Measurements from ENCODE around the gene CCNYL1. TPM values are rescaled to one million over a fixed set of nuclear protein-coding genes. Genes with fewer than 3 reads are reported as not detected.

CCNYL1 gene
- polyA plus RNA-seq, 3 donors from 2014 or later: 0.32 to 1.6 (median 1.3) TPM

DNA sequence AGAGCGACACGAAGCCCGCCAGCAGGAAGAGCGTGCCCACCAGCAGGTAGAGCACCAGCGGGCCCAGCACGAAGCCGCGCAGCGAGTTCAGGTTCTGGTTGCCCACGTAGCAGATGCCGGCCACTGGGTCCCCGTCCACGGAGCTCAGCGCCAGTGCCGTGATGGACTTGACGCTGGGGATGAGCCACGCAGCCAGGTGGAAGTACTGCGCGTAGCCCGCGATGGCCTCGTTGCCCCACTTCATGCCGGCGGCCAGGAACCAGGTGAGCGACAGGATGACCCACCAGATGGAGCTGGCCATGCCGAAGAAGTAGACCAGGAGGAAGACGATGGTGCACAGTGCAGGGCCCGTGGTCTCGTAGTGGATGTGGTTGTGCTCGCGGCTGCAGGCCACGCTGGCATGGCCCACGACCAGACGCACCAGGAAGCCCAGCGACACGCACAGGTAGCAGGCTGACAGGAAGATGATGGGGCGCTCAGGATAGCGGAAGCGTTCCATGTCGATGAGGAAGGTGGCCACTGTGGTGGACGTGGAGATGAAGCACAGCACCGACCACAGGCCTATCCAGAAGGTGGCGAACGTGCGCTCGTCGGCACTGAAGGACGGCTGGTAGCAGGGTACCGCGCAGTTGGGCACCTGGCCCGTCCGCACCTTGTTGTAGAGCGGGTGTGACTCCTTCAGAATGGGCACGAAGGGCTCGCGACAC, 56.2 kb downstream of the CCNYL1 start:
- Mint-ChIP-seq H3K4me3 (peak overlapping the region; percentile 83 to 91 (median 87)), H3K9me3 (no peaks in the 10 kb centered on the region), H3K36me3 (no peaks in the 10 kb centered on the region), H3K27ac (peak overlapping the region in 1 of 6 donors; percentile 42), H3K27me3 (ENCODE audit: low read depth in 3 of 3) (peaks cover 10 to 19% (median 17%) of the 10 kb centered on the region in 3 donors), H3K4me1 (peaks cover 31 to 44% of the 10 kb centered on the region in 2 donors)
- no peak for DNase-seq

GRCh38 chr2:207768168-207768865, 56.9 kb downstream of the CCNYL1 start:
- H3K4me1 Mint-ChIP-seq: peaks cover 31 to 44% of the 10 kb centered on the region in 2 donors
- no peaks in the 10 kb centered on the region for H3K9me3 Mint-ChIP-seq
- no peaks in the 10 kb centered on the region for H3K36me3 Mint-ChIP-seq
- peaks cover 10 to 19% (median 17%) of the 10 kb centered on the region in 3 donors for H3K27me3 Mint-ChIP-seq (ENCODE audit: low read depth in 3 of 3)
- H3K4me3 Mint-ChIP-seq: peak overlapping the region; percentile 83 to 91 (median 87)
- peak; percentile 52 to 55 (median 54) for DNase-seq
- peak overlapping the region in 1 of 6 donors; percentile 40 for H3K27ac Mint-ChIP-seq

GRCh38 chr2:207768866-207769596, 57.6 kb downstream of the CCNYL1 start:
- peak overlapping the region; percentile 83 to 91 (median 87) for H3K4me3 Mint-ChIP-seq
- H3K27ac Mint-ChIP-seq: peak overlapping the region in 3 of 6 donors; percentile 40 to 64 (median 53)
- peaks cover 31 to 44% of the 10 kb centered on the region in 2 donors for H3K4me1 Mint-ChIP-seq
- no peaks in the 10 kb centered on the region for H3K36me3 Mint-ChIP-seq
- H3K9me3 Mint-ChIP-seq: no peaks in the 10 kb centered on the region
- DNase-seq: peak in 1 of 3 donors; percentile 16
- peaks cover 10 to 19% (median 17%) of the 10 kb centered on the region in 3 donors for H3K27me3 Mint-ChIP-seq (ENCODE audit: low read depth in 3 of 3)

DNA sequence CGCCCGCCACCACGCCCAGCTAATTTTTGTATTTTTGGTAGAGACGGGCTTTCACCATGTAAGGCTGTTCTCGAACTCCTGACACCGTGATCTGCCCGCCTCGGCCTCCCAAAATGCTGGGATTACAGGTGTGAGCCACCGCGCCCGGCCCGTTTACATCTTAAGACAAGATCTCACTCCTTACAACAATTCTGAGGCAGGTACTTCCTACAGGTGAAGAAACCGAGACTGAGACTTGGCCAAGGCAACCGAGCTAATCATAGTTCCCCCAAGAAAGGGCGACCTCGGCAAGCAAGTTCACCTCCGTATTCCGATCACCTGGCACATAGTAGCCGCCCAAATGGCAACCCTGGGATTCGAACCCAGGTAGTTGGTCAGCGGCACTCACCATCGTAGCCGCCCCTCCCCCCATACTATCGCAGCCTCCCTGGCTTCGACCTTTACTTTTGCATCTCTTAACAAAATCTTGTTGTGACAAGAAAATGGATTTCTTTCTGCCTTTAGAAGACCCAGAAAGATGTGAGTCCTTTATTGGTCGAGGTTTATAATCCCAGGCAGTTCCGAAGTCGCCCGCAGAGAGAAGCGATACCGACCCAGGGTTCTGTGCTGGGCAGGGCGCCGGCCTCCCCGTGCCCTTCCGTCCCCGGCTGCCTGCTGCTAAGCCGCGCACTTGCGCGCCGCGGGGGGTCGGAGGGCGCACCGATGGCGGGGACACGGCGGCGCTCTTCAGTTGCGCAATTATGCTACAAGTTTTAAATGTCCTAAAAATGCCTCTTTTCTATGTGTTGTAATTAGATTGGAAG, 59.4 kb downstream of the CCNYL1 start:
- H3K36me3 Mint-ChIP-seq: no peaks in the 10 kb centered on the region
- H3K9me3 Mint-ChIP-seq: no peaks in the 10 kb centered on the region
- peak overlapping the region; percentile 90 to 97 (median 92) for H3K4me3 Mint-ChIP-seq
- no peak for DNase-seq
- H3K27me3 Mint-ChIP-seq (ENCODE audit: low read depth in 3 of 3): peaks cover 10 to 19% (median 13%) of the 10 kb centered on the region in 3 donors
- H3K27ac Mint-ChIP-seq: peak overlapping the region in 1 of 6 donors; percentile 80
- H3K4me1 Mint-ChIP-seq: peaks cover 31 to 44% of the 10 kb centered on the region in 2 donors

DNA sequence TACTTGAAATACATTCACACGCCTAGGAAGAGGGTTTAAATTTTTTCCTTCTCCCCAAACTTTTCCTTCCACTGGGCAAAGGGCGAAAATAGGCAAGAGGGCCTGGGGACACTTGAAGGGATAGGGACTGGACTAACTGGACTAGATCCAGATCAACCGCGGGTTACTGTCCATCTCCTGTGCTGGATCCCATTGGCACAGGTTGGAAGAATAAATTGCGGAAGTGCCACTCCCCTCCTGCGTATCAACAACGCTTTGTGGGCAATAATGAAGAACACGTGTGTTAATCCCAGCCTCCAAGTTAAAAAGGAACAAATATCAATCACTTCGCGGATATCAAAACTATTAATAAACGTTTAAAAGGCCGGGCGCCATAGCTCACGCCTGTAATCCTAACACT, 60.0 kb downstream of the CCNYL1 start:
- Mint-ChIP-seq H3K4me1 (peaks cover 31 to 40% of the 10 kb centered on the region in 2 donors), H3K9me3 (no peaks in the 10 kb centered on the region), H3K27ac (no peak overlapping the region), H3K36me3 (no peaks in the 10 kb centered on the region), H3K27me3 (ENCODE audit: low read depth in 3 of 3) (peaks cover 10 to 15% (median 13%) of the 10 kb centered on the region in 3 donors), H3K4me3 (peak overlapping the region in 4 of 5 donors; percentile 33 to 97 (median 62))
- no peak for DNase-seq

DNA sequence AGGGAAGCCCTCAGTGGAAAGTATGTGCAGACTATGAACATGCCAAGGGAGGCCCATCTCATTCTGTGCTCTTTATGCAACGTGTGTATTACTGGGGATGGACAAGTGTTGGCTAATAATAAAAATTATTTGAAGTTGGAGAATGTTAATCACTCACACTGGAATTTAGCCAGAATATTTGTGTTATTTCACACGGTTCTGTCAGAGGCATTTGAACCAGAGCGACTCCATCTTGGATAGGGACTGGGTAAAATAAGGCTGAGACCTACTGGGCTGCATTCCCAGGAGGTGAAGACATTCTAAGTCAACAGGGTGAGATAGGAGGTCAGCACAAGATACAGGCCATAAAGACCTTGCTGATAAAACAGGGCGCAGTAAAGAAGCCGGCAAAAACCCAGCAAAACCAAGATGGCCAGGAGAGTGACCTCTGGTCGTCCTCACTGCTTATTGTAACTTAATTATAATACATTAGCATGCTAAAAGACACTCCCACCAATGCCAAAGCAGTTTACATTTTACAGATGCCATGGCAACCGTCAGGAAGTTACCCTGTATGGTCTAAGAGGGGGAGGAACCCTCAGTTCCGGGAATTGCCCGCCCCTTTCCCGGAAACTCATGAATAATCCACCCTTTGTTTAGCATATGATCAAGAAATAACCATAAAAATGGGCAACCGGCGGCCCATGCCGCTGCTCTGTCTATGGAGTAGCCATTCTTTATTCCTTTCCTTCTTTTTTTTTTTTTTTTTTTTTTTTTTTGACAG, 60.8 kb downstream of the CCNYL1 start:
- H3K27ac Mint-ChIP-seq: peak overlapping the region in 1 of 6 donors; percentile 26
- no peak for DNase-seq
- H3K36me3 Mint-ChIP-seq: no peaks in the 10 kb centered on the region
- no peaks in the 10 kb centered on the region for H3K9me3 Mint-ChIP-seq
- peaks cover 27 to 32% of the 10 kb centered on the region in 2 donors for H3K4me1 Mint-ChIP-seq
- peak overlapping the region in 3 of 5 donors; percentile 10 to 49 (median 43) for H3K4me3 Mint-ChIP-seq
- H3K27me3 Mint-ChIP-seq (ENCODE audit: low read depth in 3 of 3): peaks cover 8 to 14% (median 10%) of the 10 kb centered on the region in 3 donors

GRCh38 chr2:207772844-207773205, 61.4 kb downstream of the CCNYL1 start:
- Mint-ChIP-seq H3K27ac (no peak overlapping the region), H3K4me3 (no peak overlapping the region), H3K36me3 (no peaks in the 10 kb centered on the region), H3K4me1 (peaks cover 21 to 26% of the 10 kb centered on the region in 2 donors), H3K9me3 (no peaks in the 10 kb centered on the region), H3K27me3 (ENCODE audit: low read depth in 3 of 3) (peaks cover 8 to 11% (median 8%) of the 10 kb centered on the region in 3 donors)
- no peak for DNase-seq

- DNase-seq: no peak
- no peaks in the 10 kb centered on the region for H3K9me3 Mint-ChIP-seq
- peaks cover 0 to 7% (median 5%) of the 10 kb centered on the region in 3 donors for H3K27me3 Mint-ChIP-seq (ENCODE audit: low read depth in 3 of 3)
- H3K4me3 Mint-ChIP-seq: no peak overlapping the region
- peak overlapping the region in 1 of 6 donors; percentile 1 for H3K27ac Mint-ChIP-seq
- H3K4me1 Mint-ChIP-seq: peaks cover 5 to 7% of the 10 kb centered on the region in 2 donors
- H3K36me3 Mint-ChIP-seq: no peaks in the 10 kb centered on the region
These were observed 64.0 kb downstream of the CCNYL1 start for GRCh38 chr2:207775473-207775872.

DNA sequence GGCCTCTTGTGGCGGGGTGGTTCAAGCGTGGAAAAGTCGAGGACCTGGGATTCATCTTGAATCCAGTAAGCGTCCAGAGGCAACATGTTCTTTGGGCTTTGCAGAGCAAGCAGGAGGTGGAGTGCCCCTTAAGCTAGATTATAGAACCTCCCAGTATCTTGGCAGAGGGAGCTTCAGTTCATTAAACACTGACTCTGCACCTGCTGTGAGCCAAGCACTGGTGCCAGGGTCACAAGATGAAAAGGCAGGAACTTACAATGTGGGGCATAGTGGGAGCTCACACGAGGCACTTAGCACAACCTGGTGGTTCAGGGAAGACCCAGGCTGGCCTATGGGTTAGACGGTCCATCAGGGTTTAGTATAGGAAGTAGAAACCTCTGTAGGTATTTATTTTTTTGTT, 65.7 kb downstream of the CCNYL1 start:
- H3K9me3 Mint-ChIP-seq: no peaks in the 10 kb centered on the region
- H3K27me3 Mint-ChIP-seq (ENCODE audit: low read depth in 3 of 3): peaks cover 0 to 10% (median 0%) of the 10 kb centered on the region in 3 donors
- H3K4me3 Mint-ChIP-seq: no peak overlapping the region
- no peaks in the 10 kb centered on the region for H3K4me1 Mint-ChIP-seq
- no peaks in the 10 kb centered on the region for H3K36me3 Mint-ChIP-seq
- no peak for DNase-seq
- H3K27ac Mint-ChIP-seq: no peak overlapping the region

GRCh38 chr2:207778298-207778882, 67.0 kb downstream of the CCNYL1 start:
- no peaks in the 10 kb centered on the region for H3K9me3 Mint-ChIP-seq
- no peak for DNase-seq
- no peaks in the 10 kb centered on the region for H3K4me1 Mint-ChIP-seq
- H3K36me3 Mint-ChIP-seq: no peaks in the 10 kb centered on the region
- no peak overlapping the region for H3K4me3 Mint-ChIP-seq
- H3K27me3 Mint-ChIP-seq (ENCODE audit: low read depth in 3 of 3): peaks cover 0 to 10% (median 0%) of the 10 kb centered on the region in 3 donors
- H3K27ac Mint-ChIP-seq: no peak overlapping the region

GRCh38 chr2:207779523-207779922, 68.1 kb downstream of the CCNYL1 start:
- Mint-ChIP-seq H3K9me3 (no peaks in the 10 kb centered on the region), H3K4me3 (no peak overlapping the region), H3K27ac (no peak overlapping the region)

GRCh38 chr2:207782238-207783030, 71.0 kb downstream of the CCNYL1 start:
- no peak for DNase-seq
- Mint-ChIP-seq H3K27me3 (ENCODE audit: low read depth in 3 of 3) (peaks cover 2 to 11% (median 2%) of the 10 kb centered on the region in 3 donors), H3K4me1 (no peaks in the 10 kb centered on the region), H3K9me3 (no peaks in the 10 kb centered on the region), H3K4me3 (no peak overlapping the region), H3K36me3 (no peaks in the 10 kb centered on the region), H3K27ac (no peak overlapping the region)

More at GRCh38 chr2:207779523-207779922, 68.1 kb downstream of the CCNYL1 start:
- Mint-ChIP-seq H3K36me3 (no peaks in the 10 kb centered on the region), H3K27me3 (ENCODE audit: low read depth in 3 of 3) (peaks cover 0 to 13% (median 1%) of the 10 kb centered on the region in 3 donors), H3K4me1 (no peaks in the 10 kb centered on the region)
- no peak for DNase-seq
